Endometrial microvascular endothelial cells (primary cell): ENCODE results near the gene AMZ2. TPM values are rescaled to one million over a fixed set of nuclear protein-coding genes. Genes with fewer than 3 reads are reported as not detected.
"Not testable (repeated sequence)": the region's sequence is repeated elsewhere in the genome, so short reads cannot be mapped to it uniquely, and the experiment has no call there.

Source experiments
- in situ Hi-C: cut with HindIII; loops from 2 replicates; pipeline ENCODE4 v1.10.0; 2017; ENCODE audit warnings: low sequenced_read_pairs, low pct_unique_long_range_greater_than_20kb; ENCODE audit errors: inconsistent ontology term
- total RNA-seq: library from RNA; depleted of rRNA; stranded (reverse); fragments of >200 nt; gene quantifications from one replicate; pipeline ENCODE4 v1.2.3, GENCODE V29; 2015; ENCODE audit errors: inconsistent ontology term

AMZ2 gene
- total RNA-seq, 1 donor from 2014 or later: 110 TPM

DNA sequence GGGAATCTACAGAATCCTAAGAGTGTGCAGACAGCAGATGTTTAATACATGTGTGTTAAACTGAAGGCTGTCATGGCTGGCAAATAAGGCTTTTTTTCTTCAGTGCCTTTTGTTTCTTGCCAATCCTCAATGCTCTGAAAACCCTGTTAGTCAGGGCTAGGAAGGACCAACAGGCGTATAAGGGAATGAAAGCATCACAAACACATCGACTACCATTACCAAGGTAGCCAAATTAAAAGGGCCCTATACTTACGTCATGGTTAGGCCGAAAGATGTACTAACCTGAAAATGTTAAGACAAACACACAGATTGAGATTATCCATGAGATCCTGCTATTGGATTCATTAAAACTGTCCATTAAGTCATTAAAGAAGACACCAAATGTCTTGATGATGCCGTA lies 30.0 kb downstream of the AMZ2 start:
- in situ Hi-C loops: no loop called here

GRCh38 chr17:68281965-68282364 lies 34.1 kb downstream of the AMZ2 start:
- in situ Hi-C loops: not testable (repeated sequence)

DNA sequence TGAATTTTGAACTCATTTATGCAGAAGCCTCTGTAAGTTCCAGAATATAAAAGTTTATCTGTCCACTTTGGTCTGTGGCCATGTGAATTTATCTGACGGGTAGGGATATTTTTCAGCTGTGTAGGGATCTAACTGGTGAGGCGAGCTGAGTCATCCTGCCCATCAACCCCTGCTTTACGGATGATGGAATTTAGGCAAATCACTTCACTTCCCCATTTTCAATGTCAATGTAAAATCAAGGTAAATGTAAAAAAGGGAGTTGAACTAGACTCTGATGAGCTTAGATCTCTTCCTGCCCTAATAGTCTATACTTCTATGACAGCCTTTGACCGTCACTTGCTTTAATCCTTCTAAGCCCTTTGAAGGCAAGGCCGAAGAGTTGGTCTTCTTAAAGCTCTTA lies 40.5 kb downstream of the AMZ2 start:
- in situ Hi-C loops: no loop called here

GRCh38 chr17:68288804-68289203 lies 41.0 kb downstream of the AMZ2 start:
- in situ Hi-C loops: no loop called here

- in situ Hi-C loops: no loop called here
These were observed 41.6 kb downstream of the AMZ2 start for GRCh38 chr17:68289473-68289872.

DNA sequence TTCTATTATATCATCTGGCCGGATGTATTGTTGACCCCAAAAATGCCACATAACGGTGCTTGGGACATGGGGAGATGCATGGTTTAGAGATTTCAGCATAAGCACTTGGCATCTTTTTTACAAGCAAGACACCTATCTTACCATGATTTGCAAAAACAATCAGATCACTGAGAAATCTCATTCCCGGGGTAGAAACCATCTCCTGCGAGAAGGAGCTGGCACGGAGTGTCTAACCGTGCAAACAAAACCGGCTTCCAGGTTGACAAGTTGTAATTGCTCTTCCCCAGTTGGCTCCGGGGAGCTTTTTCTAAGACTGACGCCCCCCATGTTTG lies 42.1 kb downstream of the AMZ2 start:
- in situ Hi-C loops: no loop called here

DNA sequence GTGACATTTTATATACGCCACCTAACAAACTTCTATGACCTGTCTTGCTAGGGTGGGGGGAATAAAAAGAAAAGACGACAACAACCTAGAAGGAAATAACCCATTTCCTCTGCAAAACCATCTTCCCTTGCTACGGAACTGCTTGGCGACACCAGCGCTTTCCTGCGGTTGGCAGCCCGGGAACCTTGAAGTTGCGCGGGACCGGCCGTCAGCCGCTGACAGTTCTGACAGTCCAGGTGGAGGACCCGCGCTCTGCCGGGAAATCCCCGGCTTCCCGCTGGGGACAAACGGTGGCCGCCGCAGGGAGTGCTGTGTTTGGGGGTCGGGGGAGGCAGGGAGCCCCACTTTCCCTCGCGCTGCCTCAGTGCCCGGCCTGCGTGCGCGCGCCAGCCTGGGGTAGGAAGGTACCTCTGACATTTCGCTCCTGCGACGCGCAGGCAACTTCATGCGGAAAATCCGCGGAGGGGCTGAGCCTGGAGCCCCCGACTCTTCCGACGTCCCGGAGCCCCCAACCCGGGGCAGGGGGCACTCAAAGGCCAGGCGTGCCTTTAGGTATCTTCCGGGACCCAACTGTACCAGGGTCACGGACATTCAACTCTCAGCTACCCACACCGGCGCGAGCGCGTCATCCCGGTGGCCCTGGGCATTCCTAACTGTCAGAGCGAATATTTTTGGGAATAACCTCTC lies 42.6 kb downstream of the AMZ2 start:
- in situ Hi-C loops: no loop called here

GRCh38 chr17:68290955-68291835 lies 43.4 kb downstream of the AMZ2 start, which contains the start of the genes ARSG and SLC16A6:
TSS of gene ARSG (plus strand) at chr17:68291495. CDS start at chr17:68307494, 15,999 bp downstream.
TSS of gene SLC16A6 (minus strand) at chr17:68291127. CDS start at chr17:68278320, 12,807 bp downstream.
- in situ Hi-C loops: no loop called here

DNA sequence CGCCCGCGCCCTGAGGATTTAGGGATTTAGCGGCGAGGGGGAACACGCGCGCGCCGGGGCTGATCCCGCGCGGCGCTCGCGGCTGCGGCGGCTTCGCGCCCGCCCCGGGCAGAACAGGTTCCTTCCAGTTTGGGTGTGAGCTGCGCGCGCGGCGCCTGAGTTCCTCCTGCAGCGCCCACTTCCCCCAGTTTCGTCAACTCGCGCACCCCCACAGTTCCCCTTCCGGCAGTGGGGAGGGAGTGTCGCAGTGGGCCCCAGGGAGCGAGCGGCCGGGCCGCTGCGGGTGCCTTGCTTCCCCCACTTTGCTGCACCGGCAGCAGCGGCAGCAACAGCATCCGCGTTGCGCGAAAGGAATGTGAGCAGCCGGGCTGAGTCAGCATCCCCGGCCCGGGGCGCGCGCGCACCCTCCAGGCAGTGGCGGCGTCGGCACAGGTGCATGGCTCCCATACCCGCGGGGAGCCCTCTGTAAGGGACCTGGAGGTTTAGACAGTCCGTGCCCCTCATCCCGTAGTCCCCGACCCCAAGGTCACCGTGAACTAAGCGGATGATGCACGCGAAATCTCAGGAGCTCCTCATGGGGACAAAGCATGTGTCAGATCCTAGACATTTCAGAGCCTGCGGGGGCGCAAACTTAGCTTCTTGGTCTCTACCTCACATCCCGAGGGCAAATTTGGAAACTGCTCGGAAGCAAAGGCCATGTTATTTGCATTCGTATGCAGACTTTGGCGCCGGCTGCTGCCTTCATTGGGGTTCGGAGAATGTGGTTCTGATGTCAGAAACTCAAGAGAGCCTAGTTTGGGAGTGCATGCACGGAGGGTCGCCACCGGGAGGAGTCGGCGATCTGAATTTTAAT lies 44.2 kb downstream of the AMZ2 start:
- in situ Hi-C loops: no loop called here

GRCh38 chr17:68292689-68293040 lies 44.8 kb downstream of the AMZ2 start:
- in situ Hi-C loops: no loop called here

- in situ Hi-C loops: no loop called here
These were observed 45.8 kb downstream of the AMZ2 start for GRCh38 chr17:68293490-68294195.

DNA sequence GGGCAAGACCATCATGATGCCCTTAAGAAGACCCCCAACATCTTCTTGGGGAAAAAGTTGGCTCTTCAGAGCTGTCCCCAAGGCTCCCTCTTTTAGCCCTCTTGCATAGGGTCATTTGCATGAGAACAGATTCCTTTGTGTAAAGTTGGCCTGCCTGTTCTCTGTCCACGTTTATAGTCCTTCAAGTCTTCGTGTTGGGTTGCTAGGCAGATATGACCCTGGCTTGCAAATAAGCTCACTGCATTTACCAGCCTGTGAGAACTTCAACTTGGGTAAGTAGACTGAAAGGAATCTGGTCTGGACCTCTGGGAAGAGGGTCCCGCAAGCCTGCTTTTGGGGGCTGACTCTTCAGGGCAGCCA lies 46.3 kb downstream of the AMZ2 start:
- in situ Hi-C loops: no loop called here

DNA sequence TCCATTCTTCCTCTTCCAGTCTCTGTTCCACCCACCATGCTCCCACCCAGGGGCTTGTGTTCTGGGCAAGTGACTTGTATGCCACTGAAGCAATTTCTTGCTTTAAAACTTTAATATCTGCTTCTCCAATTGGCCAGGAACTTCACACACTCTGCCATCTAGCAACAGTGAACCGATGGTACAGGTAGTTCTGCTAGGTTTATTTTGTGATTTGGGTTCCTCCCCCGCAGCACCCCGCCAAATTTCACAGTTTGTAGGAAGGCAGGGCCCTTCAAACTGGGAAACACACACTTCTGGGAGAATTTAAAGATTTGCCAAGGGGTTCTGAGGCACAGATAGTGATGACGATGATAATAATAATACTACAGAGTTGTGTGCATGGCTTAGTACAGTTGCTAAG lies 46.8 kb downstream of the AMZ2 start:
- in situ Hi-C loops: no loop called here

DNA sequence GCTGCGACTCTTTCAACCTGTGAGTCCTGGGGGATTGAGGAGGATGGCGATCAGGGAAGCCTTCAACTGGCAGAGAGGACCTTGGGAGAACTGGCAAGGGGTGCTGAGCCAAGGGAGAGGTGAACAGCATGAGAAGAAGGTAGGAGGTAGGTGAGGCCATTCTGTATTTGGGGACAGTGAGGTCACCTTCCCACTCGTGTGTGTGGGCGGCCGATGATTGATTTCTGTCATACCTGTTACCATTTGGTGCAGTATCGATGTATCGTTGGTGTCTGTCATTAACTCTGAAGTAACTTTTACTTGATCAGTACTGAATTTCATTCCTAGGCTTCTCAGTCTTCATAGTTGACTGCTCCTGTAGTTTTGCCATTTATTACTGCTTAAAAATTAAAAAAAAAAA lies 47.2 kb downstream of the AMZ2 start:
- in situ Hi-C loops: no loop called here

DNA sequence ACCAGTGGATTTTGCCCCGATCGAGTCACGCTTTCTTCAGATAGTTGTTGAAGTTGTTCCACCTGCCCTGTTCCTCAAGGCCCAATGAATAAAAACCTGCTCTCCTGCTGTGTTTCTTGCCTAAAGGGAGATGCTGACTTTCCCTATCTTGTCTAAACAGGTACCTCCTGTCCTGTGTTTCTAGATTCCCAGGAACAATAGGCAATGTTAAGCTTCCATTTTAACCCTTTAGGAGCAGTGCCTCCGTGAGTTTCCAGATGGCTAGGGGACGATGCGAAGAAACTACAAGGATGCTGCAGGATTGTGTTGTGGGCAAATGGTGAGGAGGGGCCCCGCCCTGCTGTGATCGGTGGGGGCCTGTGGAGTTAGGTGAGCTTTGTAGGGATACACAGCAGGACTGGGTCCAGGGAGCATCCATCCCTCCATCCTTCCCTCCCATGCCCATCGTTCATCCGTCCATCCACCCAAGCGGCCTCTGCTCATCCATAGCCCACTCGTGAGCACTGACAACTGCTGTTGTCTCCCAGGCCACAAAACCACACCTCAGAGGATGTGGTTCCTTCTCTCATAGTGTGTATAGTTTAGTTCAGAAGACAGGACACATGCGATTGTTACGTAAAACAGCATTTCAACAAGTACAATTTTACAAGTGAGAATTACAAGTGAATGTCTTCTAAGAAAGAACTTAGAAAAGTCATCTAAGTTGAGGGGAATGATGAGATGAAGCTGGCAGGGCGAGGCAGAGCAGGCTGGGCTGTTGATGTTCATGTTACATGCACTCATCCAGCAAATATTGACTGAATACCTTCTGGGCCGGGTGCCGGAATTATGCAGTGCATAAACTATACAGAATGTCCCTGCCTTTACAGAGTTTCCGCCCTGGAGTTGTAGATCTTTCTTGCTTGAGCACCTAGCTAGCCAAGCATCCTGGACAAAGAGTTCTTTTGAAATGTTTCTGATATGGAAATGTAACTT lies 48.7 kb downstream of the AMZ2 start:
- in situ Hi-C loops: no loop called here

DNA sequence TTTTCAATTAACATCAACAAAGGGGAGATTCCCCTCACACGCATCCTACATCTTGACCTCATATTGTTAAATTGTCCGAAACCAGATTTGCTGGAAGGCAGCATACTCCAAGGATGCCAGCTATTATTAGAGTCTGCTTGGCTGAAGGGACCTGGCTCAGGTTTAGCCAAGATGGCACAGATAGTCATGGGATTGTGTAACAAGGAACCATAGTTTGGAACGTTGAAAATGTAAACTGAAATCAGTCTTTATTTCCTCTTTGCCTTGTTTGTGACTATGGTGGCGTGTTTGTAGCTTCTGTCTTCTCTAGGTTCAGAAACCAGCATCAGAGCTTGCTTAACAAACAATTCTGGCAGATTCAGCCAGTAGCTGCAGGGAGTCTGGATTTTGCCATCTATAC lies 49.4 kb downstream of the AMZ2 start:
- in situ Hi-C loops: no loop called here

DNA sequence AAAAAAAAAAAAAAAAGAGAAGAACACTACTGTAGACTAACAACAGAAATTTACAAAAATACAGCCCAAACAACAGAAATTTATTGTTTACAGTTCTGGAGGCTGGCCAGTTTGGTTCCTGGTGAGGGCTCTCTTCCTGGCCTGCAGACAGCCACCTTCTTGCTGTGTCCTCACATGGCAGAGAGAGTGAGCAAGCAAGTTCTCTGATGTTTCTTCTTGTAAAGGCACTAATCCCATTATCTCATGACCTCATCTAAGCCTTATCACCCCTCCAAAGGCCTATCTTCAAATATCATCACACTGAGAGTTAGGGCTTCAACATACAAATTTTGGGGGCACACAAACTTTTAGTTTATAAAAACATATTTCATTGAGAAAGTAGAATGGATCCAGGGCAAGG lies 50.8 kb downstream of the AMZ2 start:
- in situ Hi-C loops: no loop called here

DNA sequence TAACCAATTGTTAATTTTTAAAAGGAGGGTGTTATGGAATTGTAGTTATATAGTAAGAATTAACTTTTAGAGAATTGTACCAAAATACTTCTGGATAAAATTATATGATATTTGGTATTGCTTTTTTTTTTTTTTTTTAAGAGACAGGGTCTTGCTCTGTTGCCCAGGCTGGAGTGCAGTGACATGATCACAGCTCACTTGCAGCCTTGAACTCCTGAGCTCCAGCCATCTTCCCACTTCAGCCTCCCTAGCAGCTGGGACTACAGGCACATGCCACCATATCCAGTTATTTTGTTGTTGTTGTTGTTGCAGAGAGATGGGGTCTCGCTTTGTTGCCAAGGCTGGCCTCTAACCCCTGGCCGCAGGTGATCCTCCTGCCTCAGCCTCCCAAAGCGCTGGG lies 52.0 kb downstream of the AMZ2 start:
- in situ Hi-C loops: no loop called here
